ENCODE results near the gene MICALL1.
A peak's percentile ranks its signal among the peaks of the same experiment; 100 is the strongest.

The MICALL1 gene

DNA sequence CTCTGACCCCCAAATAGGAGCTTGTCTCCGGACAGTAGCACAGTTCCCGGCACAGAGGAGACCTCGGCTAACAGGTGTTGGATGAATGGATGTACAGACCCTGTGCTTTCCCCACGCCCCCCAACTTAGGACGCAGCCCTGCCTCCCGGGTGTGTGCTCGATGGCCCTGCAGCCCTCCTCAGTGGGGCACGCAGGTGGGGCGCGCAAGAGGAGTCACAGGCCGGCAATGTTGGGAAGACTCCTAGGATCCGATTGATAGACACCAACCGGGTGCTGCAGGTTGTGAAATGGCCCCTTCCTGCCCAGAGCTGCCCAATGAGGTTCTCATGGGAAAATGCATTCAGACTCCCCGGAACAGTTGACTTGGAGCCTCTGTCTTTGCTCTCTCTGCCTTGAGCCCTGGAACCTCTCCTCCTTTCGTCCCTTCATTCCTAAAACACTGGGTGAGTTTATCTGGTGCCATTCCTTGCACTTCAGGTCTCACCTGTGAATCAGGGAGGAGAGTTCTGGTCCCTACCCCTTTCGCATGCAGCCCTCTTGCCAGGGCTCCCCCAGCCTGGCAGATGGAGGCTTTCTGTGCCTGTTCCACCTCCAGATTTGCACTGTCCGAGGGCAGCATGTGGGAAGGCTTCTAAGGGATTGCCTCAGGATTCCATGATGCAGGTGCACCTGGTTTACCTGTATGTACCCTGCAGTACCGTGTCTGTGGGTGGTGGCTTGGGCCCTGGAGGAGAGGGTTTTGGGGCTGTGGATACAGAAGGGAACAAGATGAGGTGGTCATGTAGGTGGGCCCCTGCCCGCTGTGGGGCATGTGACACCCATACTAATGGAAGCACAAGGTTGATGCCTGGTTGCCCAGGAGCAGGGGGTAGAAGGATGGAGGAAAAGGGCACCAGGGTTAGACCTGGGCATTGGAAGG lies 1.2 kb downstream of the MICALL1 start:
- DNase-seq = no peak

DNA sequence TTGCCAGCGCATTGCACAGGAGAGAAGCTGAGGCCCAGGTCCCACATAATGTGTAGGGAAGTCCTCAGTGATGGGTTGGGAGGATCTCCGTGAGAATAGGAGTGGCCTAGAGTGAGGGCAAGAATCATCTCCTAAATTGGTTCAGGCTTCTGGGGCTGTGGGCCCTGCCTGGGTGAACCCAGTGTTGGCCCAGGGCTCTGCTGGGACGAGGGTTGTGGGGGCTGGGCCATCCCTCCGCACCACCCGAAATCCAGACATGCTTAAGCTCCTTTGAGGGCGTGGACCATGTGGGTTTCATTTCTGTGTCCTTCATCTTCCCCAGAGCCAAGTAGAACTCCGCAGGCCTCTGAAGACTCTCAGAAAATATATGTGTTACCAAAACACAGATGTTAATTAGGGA lies 3.7 kb downstream of the MICALL1 start:
- DNase-seq = no peak

DNA sequence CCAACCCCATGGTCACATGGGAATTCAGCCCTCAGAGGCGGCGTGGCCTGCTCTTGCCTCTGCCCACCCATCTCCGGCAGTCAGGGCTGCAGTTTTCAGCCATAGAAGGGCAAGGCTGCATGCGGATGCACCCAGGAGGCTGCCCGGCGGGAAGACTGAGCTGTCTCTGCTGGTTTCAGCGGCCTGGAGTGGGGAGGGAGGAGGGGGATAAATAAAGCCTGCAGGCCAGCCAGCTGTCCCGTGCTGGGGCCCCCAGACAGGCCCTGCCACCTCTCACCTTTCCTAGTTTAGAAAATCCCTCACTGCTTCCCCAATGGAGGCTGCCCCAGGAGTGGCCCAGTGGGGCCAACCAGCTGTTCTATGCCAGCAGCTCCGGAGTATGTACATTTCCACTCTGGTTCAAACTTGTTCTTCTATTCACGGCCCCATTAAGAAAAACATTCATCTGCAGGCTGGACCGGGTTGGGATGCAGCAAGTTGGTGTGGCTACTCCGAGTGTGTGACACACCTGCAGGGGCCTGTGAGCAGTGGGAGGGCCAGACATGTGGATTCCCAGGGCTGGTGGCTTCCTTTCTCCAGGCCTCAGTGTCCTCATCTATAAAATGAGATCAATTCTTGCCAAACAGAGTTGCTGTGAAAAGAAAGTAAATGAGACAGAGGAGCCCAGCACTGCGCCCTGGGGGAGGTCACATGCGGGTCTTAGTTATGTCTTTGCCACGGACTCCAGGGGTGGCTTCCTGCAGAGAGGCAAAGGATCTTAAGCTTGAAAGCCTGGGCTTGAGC lies 5.0 kb downstream of the MICALL1 start:
- no peak for DNase-seq

DNA sequence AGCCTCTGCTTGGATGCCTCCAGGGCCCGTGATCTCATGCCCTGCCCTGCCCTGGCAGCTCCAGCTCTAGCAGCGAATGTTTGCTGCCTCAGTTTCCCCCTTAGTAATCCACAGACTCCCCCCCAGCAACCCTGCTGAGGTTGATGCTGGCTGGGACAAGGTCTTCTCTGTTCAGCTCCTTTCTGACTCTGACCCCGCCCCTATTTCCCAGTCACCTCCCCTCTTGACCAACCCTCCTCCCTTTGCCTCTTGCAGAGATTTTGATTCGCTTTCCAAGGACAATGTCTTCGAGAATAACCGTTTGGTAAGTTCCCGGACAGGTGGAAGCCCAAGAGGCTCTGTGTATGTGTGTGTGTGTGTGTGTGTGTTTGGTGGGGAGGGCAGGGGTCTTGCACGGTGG lies 5.6 kb downstream of the MICALL1 start:
- DNase-seq = no peak

DNA sequence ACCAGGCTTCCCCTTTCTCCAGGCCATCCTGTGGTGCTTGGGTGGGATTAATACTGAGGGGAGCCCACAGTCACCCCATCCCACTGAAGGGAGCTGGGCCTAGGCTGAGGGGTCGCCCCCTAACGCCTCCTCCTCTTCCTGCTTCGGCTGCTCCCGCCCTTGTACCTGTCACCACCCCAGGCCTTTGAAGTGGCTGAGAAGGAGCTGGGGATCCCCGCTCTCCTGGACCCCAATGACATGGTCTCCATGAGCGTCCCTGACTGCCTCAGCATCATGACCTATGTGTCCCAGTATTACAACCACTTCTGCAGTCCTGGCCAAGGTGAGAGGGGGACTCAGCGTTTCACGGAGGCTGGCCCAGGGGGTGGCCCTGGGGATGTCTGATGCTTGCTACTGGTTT lies 6.1 kb downstream of the MICALL1 start:
- no peak for DNase-seq

DNA sequence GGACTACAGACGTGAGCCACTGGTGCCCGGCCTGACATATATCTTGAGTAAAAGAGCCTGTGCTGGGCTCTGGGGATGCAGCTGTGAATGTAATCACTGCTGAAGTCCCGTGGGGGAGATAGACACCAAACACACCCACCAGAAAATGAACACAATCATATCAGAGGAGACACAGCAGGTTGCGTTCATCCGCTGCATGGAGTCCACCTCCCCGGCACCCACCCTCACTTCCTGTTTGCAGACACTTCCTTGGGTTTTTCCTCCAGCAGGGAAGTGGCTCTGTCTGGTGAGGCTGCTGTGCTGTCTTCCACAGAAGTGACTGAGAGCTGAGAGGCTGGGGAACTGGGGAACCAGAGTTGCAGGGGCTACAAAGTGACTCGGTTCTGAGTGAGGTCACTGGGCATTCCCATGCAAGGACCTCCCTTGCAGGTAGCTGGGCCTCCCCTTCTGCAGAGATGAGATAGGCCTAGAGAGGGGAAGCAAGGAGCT lies 7.2 kb downstream of the MICALL1 start:
- DNase-seq = no peak

DNA sequence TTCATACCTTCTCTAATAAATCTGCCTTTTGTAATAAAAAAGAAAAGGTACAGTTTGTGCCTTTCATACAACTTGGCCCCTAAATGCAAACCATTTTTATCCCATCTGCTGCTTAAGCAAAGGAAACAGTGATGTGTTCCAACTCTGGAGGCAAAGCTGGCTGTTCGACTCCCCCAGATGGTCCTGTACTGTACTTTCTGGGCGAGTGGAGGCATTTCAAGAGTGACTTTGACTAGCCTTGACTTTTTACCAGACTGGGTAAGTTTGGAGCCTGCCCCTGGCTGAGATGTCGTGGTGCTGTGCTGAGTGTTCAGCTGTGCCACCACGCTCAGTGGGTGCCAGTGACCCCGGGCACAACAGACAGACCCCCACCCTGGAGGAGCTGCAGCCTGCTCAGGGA lies 10.2 kb downstream of the MICALL1 start:
- no peak for DNase-seq

DNA sequence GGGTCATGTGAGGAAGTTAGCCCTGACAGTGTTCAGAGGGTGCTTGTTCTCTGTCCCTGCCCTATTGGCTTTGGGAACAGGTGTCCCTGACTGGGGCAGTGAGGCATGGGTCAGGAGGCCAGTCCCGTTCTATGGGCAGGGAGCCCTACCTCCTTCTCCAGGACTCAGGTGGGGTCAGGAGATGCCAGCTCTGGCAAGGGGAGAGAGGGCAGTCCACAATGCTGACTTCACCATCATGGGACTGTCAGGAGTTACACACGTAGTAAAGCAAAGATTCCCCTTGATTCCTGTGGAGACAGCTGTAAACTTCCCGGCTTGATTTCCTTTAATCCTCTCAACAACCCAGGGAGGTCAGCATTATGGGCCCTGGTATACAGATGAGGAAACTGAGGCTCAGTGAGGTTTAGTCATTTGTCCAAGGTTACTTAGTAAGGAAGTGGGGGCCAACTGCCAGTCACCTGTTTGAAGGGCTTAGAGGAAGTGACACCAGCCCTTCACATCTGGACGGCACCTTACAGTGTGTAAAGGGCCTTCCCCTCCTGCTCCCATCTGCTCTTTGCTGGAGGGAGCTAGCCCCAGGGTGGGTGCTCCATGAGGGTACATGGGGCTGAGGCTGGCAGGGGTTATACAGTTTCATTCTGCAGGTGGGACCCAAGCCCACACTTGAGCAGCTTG lies 11.9 kb downstream of the MICALL1 start:
- DNase-seq = no peak

DNA sequence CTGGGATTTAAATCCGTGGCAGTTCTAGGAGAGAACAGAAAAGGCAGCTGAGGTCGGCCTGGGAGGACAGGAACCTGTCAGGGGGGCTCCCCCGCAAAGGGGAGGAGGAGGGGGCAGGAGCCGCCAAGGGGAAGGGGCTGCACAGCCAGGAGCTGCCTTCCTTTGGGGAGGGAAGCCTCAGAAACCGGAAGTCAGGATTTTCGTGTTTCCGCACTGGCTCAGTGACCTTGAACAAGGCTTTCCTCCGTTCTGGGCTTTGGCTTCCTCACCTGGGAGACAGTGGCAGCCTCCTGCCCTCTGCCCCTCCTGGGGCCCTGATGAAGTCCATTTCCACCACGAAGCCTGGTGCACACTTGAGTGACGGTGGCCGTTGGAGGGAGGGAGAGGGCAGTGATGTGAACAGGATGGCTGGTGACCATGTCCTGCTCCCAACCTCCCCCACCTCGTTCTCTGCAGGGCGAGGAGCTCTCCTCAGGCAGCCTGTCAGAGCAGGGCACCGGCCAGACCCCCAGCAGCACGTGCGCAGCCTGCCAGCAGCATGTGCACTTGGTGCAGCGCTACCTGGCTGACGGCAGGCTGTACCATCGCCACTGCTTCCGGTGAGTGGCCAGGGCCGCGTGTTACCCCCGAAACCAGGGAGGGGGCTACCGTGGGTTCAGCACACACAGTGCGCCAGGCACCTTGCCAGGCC lies 12.6 kb downstream of the MICALL1 start:
- no peak for DNase-seq

DNA sequence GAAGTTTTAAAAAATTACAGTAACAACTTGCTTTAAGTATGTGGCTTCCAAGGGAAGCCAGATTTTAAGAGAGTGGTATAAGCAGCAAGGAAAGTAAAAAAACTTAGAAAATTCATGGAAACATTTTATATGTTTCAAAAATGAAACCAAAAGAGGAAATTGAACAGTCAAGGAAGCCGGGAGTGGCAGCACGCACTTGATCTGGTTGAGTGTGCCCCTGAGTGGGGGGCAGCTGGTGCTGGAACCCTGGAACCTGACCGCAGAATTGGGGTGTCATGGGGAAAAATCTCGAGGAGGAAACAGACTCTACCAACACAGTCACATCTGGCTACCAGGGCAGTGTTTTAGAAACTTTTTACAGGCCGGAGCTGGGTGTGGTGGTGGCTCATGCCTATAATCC lies 14.0 kb downstream of the MICALL1 start:
- DNase-seq = peak; percentile 51

DNA sequence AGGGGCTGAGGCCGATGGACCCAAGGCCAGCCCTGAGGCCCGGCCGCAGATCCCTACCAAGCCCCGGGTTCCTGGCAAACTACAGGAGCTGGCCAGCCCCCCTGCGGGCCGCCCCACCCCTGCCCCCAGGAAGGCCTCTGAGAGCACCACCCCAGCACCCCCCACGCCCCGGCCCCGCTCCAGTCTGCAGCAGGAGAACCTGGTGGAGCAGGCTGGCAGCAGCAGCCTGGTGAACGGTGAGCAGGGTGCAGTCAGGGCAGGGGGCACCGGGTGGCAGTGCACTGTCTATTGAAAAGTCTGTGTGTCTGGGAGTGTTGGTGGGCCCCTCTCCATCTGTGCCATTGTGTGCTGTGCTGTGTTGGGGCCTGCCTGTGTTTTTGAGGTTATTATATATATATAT lies 16.1 kb downstream of the MICALL1 start:
- DNase-seq = peak; percentile 44

DNA sequence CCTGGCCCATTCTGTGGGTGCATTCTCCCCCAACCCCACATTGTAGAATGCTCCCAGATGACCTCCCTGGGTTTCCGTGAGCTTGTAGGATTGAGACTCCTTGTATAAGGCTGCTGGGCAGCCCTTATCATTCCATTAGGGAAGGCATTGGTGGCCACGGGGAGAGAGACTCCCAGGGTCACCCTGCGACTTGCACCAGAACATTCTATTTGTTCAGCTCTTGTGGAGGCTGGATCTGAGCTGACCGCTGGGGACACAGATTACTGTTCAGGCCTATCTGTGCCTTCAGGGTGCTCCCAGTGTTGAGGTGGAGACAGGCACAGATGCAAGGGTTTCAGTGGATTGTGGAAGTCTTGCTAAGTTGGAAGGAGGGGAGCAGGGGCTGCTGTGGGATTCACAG lies 17.8 kb downstream of the MICALL1 start:
- no peak for DNase-seq

DNA sequence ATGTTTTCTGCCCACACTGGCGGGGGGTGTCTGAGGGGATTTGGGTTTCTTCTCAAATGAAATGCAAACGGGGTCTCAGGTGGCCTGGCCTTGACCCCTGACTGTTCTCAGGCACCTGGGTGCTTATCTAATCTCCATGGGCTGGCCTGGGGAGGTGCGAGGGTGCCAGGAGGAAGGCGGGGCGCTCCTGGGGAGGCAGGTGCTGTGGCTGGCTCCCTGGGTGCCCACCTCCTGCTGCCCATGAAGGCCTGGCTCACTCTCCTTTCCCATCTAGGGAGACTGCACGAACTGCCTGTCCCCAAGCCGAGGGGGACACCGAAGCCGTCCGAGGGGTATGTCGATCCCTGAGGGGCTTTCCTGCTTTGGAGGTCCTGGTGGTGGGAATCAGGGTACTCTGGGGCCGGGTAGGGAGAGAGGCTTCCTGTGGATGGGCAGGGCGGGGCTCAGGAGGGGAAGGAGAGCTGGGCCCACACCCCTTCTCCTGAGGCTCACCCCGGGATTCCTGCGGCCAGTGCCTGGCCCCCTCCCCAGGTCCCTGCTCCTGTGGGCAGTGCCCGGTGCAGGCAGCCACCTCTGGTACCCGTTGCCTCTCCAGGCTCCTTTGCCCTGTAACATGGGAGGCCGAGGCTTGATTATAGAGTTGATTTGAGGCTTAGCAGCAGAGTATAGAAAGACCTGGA lies 18.4 kb downstream of the MICALL1 start:
- DNase-seq = no peak

DNA sequence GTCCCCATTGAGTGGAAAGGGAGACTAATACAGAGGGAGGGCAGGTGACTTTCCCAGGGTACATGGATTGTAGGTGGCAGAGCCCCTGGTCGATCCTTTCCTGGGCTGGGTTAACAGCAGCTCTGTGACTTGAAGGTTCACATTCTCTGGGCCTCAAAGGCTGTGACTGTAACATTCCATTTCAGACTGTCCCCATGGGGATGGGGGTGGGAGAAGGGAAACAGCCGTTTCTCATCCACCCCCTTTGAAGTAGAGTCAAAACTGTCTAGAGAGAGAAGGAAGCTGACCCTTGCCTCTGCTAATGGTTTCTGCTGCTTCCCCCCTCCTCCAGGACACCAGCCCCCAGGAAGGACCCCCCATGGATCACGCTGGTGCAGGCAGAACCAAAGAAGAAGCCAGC lies 19.2 kb downstream of the MICALL1 start:
- no peak for DNase-seq

DNA sequence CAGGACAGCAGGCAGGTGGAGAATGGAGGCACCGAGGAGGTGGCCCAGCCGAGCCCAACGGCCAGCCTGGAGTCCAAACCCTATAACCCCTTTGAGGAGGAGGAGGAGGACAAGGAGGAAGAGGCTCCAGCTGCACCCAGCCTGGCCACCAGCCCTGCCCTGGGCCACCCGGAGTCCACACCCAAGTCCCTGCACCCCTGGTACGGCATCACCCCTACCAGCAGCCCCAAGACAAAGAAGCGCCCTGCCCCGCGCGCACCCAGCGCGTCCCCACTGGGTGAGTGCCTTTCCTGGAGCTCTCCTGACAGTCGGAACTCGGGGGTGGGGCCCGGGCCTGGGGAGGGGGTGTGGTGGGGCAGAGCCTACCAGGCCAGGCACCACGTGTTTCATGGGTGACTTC lies 19.7 kb downstream of the MICALL1 start:
- no peak for DNase-seq

DNA sequence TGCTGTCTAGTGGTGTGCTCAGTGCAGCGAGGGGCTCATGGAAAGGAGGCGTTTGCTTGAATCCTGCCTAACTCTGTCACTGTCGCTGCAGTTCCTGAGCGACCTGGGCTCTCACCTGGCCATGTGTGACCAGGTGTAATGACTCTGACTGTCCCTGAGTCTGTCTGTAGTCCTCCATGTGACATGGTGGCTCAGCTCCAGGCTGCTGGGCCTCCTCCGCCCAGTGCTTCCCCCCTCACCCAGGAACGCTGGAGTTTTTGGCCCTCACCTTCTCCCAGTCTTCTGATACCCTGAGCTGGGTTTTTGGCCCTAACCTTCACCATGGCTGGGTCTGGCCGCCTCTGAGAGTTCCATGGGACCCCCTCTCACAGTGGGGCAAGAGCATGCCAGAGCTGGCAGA lies 20.3 kb downstream of the MICALL1 start:
- DNase-seq = no peak

DNA sequence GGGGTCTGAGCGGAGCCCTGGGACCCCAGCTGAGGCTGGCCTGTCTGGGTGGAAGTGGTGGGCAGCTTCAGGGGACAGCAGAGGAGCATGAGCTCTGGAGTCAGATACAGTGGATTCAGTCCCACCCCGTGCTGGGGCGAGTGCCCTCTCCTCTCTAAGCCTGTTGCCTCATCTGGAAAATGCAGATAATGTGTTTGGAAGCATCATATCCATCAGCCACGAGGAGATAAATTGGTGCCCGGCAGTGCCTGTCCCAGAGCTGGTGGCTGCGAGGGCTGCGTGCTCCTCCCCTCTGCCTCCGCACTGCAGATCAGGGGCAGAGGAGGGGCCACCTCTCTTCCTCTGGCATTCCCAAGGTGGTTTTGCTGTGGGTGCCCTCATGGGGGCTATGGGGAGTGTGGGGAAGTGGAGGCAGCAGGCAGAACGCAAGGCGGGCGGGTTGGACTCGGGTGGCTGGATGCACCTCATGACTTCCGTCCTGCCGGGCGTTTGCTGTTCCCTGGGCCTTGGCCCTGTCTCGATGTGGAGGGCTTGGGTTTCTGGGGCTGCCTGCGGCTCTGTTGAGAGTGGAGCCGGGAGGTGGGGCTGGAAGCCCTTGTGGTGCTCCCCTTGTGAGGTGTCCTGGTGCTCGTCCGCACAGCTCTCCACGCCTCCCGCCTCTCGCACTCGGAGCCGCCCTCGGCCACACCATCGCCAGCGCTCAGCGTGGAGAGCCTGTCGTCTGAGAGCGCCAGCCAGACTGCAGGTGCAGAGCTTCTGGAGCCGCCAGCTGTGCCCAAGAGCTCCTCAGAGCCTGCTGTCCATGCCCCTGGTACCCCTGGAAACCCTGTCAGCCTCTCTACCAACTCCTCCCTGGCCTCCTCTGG lies 20.9 kb downstream of the MICALL1 start:
- DNase-seq = peak; percentile 59

DNA sequence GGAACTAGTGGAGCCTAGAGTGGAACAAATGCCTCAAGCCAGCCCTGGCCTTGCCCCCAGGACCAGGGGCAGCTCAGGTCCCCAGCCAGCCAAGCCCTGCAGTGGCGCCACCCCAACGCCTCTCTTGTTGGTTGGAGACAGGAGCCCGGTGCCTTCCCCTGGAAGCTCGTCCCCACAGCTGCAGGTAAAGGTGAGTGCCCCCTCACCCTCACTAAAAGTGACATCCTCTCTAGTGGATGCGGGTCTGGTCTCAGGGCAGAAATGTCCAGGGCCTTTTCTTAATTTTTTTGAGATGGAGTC lies 21.5 kb downstream of the MICALL1 start:
- DNase-seq = no peak

DNA sequence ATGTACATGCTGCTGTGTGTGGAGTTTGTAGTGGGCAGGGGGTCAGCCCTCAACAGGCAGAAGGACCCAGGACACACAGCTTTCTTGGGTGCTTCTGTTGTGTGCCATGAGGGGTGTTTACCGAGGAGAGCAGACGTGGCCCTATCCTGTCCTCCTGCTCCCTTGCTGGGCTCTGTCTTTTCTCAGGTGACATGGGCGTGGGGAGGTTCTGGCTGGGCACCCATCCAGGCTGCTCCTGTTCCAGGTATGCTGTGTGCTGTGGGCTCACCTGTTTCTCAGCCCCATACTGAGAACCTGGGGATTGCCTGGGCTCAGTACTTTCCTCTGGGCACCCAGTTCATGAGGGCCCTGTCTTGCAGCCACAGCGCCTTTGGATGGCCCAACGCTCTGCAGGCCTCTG lies 23.3 kb downstream of the MICALL1 start:
- DNase-seq = no peak

DNA sequence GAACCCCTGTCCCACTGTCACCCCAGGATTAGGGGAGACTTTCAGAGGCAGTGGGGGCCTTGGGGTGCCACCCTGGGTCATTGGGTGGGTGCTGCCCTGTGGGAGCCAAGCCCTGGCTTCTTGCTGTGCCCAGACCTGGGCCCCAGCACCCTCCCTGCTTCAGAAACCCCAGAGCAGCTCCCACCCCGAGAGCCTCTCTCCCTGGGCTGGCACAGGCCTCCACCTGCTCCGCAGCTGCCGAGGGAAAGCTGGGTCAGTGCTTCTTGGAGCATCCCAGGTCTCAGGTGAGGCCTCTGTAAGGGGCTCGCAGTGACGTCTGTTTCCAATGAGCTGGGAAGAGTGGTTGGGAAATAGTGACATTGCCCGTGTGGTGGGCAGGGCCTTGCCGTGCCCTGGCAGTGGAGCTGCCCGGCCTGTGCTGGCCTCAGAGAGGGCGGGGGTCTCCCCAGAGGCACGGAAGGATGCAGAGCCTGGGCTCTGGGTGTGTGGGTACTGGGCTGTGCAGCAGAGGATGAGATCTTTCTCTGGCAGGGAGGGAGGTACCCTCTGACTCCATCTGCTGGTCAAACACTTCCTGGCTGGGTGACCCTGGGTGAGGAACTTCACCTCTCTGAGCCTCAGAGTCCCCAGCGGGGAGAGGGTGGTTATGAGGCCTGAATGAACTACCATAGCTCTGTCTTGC lies 24.3 kb downstream of the MICALL1 start:
- DNase-seq = peak; percentile 55

DNA sequence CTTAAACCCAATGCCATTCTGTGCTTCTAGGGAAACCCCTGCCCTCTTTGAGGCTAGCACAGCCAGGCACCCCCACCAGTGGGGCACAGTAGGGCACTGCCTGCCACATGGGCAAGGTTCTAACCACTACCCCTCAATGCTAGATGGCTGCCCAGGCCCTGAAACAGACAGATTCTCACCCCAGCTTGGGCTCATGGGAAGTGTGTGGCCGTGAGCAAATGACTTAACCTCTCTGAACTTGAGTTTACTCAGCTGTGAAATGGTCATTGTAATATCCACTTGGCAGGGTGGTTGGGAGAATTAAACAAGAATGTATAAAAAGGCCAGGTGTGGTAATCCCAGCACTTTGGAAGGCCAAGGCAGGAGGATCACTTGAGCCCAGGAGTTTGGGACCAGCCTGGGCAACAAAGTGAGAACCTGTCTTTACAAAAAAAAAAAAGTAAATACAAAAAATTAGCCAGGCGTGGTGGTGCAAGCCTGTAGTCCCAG lies 24.9 kb downstream of the MICALL1 start:
- no peak for DNase-seq

Data from hematopoietic multipotent progenitor cell treated with erythropoietin and hydrocortisone succinate and interleukin-3 and kit ligand, for 4 days (in vitro differentiated cells).